Prostate gland (tissue), 2 donors: ENCODE results near the gene ALDH1L1.

Source experiments
- CTCF ChIP-seq, 4 experiments: fragments of 200-600 bp in 2 of 4; fragments of 450-650 bp in 2 of 4; sonication (generic) in 2 of 4; IDR thresholded peaks; 1 replicate in 3 of 4; 2 replicates in 1 of 4; pipeline ENCODE4 v1.5.1; 2016 to 2019; ENCODE audit warnings: antibody characterized with exemption in 4 of 4, mild to moderate bottlenecking in 2 of 4, moderate library complexity in 2 of 4
- POLR2AphosphoS5 ChIP-seq: sonication (generic); formaldehyde crosslinking; IDR thresholded peaks from one replicate; pipeline ENCODE4 v1.6.1; 2017; ENCODE audit warnings: antibody characterized with exemption

- TF ChIP-seq CTCF (IDR thresholded peaks at IDR 0.05) (no peak), POLR2AphosphoS5 (no peak)
Observed at GRCh38 chr3:126197343-126197742, 17.0 kb upstream of the ALDH1L1 start.
